GM19438 (cell line): ENCODE data around the gene FUZ.
A peak's percentile ranks its signal among the peaks of the same experiment; 100 is the strongest.

Source experiments
- ATAC-seq: cut with Tn5 transposase; IDR thresholded peaks from one replicate; pipeline ENCODE4 v1.9.1; 2021; ENCODE audit warnings: low read depth; ENCODE audit not compliant: unreplicated experiment

FUZ gene

GRCh38 chr19:49851456-49852259, 38.6 kb upstream of the FUZ start:
- no peak for ATAC-seq

DNA sequence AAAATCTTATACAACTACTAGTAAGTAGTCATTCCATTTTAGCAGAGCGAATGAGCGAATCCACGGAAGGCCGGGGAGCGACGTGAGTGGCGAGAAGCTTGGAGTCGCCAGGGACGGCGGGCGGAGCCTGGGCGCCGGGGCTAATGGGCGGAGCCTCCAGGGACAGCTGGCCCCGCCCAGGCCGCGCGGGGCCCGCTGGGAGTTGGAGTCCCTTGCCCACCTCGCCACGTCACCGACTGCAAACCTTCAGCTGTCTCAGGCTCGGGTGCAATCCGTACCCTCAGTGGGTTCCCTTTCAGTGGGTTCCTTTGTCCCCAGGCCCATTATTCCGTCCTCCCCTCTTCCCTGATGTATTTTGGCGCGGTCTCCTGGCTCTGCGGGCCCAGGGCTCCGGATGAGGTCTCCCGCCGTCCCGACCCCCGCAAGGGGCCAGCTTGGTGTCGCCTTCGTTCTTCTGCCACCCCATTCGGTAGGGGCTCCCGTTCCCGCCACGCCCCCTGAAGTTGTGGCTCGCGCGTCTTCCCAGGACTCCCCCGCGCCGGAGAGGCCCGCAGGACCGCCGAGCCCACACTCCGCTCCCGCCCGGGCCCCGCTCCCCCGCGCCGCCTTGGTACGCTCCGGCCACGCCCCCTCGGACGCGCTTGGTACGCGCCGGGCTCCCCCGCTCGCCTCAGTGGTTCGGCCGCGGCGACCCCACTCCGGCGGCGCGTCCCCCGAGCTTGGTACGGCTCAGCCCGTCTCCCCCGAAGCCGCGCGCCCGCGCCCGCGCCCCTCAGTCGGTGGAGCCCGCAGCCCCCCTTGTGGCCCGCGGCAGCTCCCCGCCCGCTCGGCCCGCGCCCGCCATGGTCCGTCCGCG, 37.6 kb upstream of the FUZ start, which contains the start of gene PTOV1:
Gene PTOV1, plus strand, starts transcription at position 673 of the 856 bp plus-strand sequence.
- ATAC-seq = peak; percentile 67

- ATAC-seq = no peak
Observed at GRCh38 chr19:49850221-49850486, 37.1 kb upstream of the FUZ start.

GRCh38 chr19:49849433-49850220, 36.5 kb upstream of the FUZ start:
- ATAC-seq = no peak

GRCh38 chr19:49848938-49849337, 35.8 kb upstream of the FUZ start:
- ATAC-seq = no peak

DNA sequence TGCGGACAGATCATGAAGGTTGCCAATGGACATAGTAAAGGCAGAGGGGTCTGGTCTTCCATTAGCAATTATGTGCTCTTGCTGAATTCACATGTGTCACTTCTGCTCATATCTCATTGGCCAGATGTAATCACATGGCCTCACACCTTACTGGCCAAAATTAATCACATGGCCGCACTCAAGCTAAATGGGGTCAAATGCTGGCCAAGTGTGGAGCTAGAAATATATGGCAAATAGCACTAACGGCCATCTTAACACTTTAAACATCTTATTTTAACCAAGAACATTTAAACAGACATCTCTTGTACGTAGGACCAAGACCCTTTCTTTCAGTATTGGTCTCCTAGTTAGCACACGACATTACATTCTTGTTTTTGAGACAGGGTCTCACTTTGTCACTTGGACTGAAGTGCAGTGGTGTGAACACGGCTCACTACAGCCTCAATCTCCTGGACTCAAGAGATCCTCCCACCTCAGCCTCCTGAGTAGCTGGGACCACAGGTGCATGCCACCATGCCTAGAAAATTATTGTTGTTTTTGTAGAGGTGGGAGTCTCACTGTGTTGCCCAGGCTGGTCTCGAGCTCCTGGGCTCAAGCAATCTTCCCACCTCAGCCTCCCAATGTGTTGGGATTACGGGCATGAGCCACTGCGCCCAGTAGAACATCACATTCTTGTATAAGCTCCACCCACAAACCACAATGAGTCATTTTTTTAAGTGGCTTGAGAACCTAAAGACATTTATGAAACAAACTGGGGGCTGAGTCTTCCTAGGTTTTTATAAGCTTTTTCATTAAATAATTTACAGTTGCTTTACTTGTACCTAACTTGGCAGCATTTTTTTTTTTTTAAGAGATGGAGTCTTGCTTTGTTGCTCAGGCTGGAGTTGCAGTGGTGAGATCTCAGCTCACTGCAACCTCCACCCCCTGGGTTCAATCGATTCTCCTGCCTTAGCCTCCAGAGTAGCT, 34.9 kb upstream of the FUZ start:
- ATAC-seq = no peak

GRCh38 chr19:49846408-49846807, 33.3 kb upstream of the FUZ start:
- no peak for ATAC-seq

DNA sequence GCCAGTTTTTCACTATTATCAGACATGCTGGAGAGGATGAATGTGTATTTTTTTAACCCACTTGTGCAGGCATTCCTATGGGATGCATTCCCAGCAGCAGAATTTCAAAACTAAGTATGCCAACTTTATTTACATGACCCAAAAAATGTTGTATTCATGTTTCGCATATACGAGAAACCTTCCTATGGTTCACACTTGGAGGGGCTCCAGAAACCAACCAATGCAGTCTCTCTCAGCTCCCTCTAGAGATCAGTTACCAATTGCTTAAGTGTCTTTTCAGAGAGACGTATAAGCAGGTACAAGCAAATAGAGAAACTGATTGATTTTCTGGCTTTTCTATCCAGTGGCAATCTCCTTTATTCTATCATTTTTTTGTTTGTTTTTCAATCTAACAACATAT, 32.3 kb upstream of the FUZ start:
- ATAC-seq = no peak

GRCh38 chr19:49844138-49845095, 31.3 kb upstream of the FUZ start:
- ATAC-seq = no peak

DNA sequence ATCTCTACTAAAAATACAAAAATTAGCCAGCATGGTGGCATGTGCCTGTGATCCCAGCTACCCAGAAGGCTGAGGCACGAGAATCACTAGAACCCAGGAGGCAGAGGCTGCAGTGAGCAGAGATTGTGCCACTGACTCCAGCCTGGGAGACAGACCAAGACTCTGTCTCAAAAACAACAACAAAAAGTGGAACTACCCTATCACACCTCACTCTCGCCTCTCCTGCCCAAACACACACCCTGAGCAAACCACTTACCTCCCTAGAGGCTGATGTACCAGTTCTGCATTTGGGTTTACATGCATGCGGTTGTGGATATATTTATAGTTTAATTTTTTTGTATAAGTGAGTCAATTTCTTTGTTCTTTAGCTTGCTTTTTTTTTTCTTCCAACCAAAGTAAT, 30.2 kb upstream of the FUZ start:
- ATAC-seq = no peak

DNA sequence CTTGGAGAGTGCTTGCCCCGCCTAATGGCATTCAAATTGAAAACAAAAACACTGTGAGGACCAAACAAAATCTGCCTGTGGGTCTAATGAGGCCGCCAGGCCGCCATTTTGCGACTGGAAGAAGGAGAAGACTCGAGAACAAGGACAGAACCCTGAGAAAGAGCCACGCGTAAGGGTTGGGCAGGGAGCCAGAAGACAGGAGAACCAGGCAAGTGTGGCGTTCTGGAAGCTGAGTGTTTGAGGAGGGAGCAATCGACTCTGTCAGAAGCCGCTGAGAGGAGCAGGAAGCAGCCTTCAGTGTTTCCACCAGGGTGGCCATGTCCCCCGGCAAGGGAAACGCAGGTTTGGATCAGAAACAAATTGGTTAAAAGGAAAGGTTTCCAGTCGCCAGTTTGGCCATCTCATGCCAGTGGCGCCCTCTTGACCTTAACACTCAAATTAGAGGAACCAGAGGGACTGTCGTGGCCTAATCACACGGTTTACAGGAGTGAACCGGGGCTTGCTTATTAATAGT, 27.7 kb upstream of the FUZ start:
- ATAC-seq = no peak

GRCh38 chr19:49840321-49840720, 27.2 kb upstream of the FUZ start:
- no peak for ATAC-seq

DNA sequence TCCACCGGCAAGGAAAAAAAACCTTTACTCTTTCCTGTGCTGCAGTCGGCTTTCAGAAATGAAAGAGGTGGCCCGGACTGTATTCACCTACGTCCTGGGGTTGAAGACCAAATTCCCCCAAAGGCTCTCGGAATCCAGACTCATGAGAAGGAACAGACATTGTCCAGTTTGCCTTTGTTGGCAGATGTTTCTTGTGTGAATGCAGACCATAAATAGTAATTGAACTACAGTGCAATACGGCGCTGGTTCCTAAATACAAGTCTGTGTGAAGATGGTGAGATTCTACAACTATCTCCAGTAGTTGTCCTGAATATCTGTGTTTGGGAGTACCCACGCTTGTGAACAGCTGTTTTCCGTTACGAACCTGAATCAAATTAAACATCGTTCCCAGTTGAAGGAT, 26.6 kb upstream of the FUZ start:
- no peak for ATAC-seq

DNA sequence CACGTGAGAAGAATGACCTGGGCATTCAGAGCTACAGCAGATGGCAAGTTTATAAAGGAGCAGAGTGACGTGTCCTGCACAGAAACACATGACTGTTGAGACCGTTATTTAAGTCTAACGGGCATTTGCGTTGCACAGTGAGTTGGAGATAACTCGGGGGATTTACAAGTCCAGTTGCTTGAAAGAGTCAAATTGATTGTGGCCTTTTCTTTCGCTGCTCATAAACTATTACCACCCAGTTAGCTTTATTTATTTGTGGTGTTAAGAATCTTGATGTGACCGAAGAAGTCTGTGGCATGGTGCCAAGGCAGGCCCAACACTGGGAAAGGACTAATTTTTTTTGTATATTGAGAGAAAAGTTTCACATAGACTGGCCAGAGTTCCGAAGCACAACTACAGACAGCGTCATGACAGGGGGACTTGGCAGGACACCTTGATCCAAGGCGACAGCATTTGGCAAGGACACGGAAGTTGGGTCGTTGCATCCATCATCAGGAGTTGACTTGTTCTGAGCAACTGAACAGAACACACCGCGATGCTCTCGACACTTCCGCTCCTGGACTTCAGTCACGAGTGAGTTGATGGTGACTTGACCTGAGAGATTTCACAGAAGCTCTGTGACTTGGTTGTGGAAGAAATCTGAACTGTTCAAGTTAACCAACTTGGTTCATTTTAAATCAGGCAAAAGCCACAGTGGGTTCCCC, 25.9 kb upstream of the FUZ start:
- ATAC-seq = no peak

DNA sequence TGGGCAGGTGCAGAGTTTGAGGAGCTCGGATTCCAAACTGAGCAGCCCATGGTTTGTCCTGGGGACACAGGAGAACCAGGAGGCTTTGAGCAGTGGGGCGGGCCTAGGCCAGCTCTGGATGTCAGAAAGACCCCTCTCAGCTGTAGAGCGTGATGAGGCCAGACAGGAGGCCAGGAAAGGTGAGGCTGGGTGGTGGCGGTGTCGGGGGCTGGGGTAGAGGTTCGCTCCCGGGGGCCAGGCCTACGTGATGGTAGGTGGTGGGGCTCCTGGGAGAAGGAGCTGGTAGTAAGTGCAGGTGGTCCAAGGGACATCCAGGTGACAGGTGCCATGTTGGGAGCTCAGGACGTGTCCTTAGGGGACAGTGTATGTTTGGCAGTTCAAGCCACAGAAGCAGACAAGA, 24.3 kb upstream of the FUZ start:
- no peak for ATAC-seq

DNA sequence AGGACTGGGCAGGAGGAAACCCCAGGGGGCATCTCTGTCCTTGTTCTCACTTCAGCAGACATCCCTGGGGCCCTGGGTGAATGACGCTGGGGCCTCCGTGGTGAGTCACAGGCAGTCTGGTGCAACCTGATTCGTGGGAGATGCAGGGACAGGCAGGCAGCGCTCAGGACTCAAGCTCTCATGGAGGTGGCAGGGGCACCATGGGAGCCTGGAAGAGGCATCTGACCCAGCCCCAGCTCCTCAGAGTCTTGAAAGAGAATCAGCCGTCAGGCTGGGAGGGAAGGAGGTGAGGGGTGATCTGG, 23.9 kb upstream of the FUZ start:
- no peak for ATAC-seq

- no peak for ATAC-seq
Observed at GRCh38 chr19:49836176-49837008, 23.3 kb upstream of the FUZ start.

GRCh38 chr19:49835562-49835961, 22.5 kb upstream of the FUZ start:
- no peak for ATAC-seq
